ENCODE data around the gene ZNF800.

ZNF800 gene

GRCh38 chr7:127378537-127378936 is 14.0 kb downstream of the ZNF800 start:
- Mint-ChIP-seq H3K27me3 (ENCODE audit: low read depth, poor library complexity) (no peaks in the 10 kb centered on the region), H3K36me3 (ENCODE audit: low read depth) (peaks cover 22% of the 10 kb centered on the region), H3K9me3 (no peaks in the 10 kb centered on the region), H3K4me3 (no peak overlapping the region), H3K4me1 (peaks cover 11% of the 10 kb centered on the region), H3K27ac (no peak overlapping the region)
- DNase-seq = no peak
- TF ChIP-seq CTCF (IDR thresholded peaks at IDR 0.05) = no peak

- Mint-ChIP-seq H3K36me3 (ENCODE audit: low read depth) (peaks cover 20% of the 10 kb centered on the region), H3K9me3 (no peaks in the 10 kb centered on the region), H3K27ac (no peak overlapping the region), H3K4me3 (no peak overlapping the region), H3K27me3 (ENCODE audit: low read depth, poor library complexity) (no peaks in the 10 kb centered on the region), H3K4me1 (peaks cover 9% of the 10 kb centered on the region)
- no peak for TF ChIP-seq CTCF (IDR thresholded peaks at IDR 0.05)
- no peak for DNase-seq
Observed at GRCh38 chr7:127377425-127377824, 15.1 kb downstream of the ZNF800 start.

- Mint-ChIP-seq H3K27me3 (ENCODE audit: low read depth, poor library complexity) (no peaks in the 10 kb centered on the region), H3K4me1 (peaks cover 3% of the 10 kb centered on the region), H3K9me3 (no peaks in the 10 kb centered on the region), H3K4me3 (no peak overlapping the region), H3K27ac (no peak overlapping the region), H3K36me3 (ENCODE audit: low read depth) (peaks cover 18% of the 10 kb centered on the region)
- DNase-seq = no peak
- no peak for TF ChIP-seq CTCF (IDR thresholded peaks at IDR 0.05)
Observed at GRCh38 chr7:127375631-127376030, 16.9 kb downstream of the ZNF800 start.

GRCh38 chr7:127367679-127368078 is 24.8 kb downstream of the ZNF800 start:
- Mint-ChIP-seq H3K27ac (no peak overlapping the region), H3K9me3 (no peaks in the 10 kb centered on the region), H3K27me3 (ENCODE audit: low read depth, poor library complexity) (no peaks in the 10 kb centered on the region), H3K4me3 (no peak overlapping the region), H3K36me3 (ENCODE audit: low read depth) (peaks cover 11% of the 10 kb centered on the region), H3K4me1 (no peaks in the 10 kb centered on the region)
- no peak for TF ChIP-seq CTCF (IDR thresholded peaks at IDR 0.05)
- DNase-seq = no peak

GRCh38 chr7:127366680-127367079 is 25.8 kb downstream of the ZNF800 start:
- H3K4me3 Mint-ChIP-seq = no peak overlapping the region
- H3K27ac Mint-ChIP-seq = no peak overlapping the region
- H3K36me3 Mint-ChIP-seq (ENCODE audit: low read depth) = peaks cover 8% of the 10 kb centered on the region
- H3K9me3 Mint-ChIP-seq = no peaks in the 10 kb centered on the region
- no peaks in the 10 kb centered on the region for H3K27me3 Mint-ChIP-seq (ENCODE audit: low read depth, poor library complexity)
- no peaks in the 10 kb centered on the region for H3K4me1 Mint-ChIP-seq
- DNase-seq = no peak
- TF ChIP-seq CTCF (IDR thresholded peaks at IDR 0.05) = no peak

GRCh38 chr7:127365957-127366315 is 26.6 kb downstream of the ZNF800 start:
- H3K9me3 Mint-ChIP-seq = no peaks in the 10 kb centered on the region
- H3K27me3 Mint-ChIP-seq (ENCODE audit: low read depth, poor library complexity) = no peaks in the 10 kb centered on the region
- no peak overlapping the region for H3K4me3 Mint-ChIP-seq
- DNase-seq = no peak
- no peaks in the 10 kb centered on the region for H3K4me1 Mint-ChIP-seq
- TF ChIP-seq CTCF (IDR thresholded peaks at IDR 0.05) = no peak
- no peak overlapping the region for H3K27ac Mint-ChIP-seq
- H3K36me3 Mint-ChIP-seq (ENCODE audit: low read depth) = peaks cover 7% of the 10 kb centered on the region

Measured in nephron progenitor cell (in vitro differentiated cells).